Hepatocyte (in vitro differentiated cells): Measurements from ENCODE around the gene CACNB4.

Experiments
- EZH2 ChIP-seq: fragments of 200-600 bp; sonication (generic); IDR thresholded peaks from 2 replicates; pipeline ENCODE4 v1.6.1; 2016; ENCODE audit warnings: antibody characterized with exemption, mild to moderate bottlenecking, borderline replicate concordance
- TF ChIP-seq, protein P1 (sequence below): fragments of 200-600 bp; sonication (generic); IDR thresholded peaks from 2 replicates; pipeline ENCODE4 v1.5.1; 2016; ENCODE audit warnings: antibody characterized with exemption, mild to moderate bottlenecking; ENCODE audit not compliant: poor library complexity

DNA sequence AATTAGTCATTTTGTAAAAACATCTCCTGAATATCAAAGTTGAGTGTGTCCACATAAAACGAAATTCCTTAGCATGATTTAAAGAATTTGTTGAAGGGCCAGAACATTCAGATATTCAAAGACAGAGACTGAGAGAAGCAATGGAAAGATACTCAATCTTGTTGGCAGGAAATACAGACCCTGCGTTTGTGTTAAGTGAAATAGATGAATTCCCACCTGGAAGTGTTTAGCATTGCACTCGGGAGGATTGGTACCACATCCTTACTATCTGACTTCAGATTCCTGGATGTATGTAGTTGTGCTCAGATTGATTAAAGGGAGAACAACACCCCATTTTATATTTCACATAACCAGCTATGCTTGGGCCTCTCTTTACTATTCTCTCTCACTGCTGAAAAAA is 260.9 kb downstream of the CACNB4 start:
- TF ChIP-seq, protein P1, sequence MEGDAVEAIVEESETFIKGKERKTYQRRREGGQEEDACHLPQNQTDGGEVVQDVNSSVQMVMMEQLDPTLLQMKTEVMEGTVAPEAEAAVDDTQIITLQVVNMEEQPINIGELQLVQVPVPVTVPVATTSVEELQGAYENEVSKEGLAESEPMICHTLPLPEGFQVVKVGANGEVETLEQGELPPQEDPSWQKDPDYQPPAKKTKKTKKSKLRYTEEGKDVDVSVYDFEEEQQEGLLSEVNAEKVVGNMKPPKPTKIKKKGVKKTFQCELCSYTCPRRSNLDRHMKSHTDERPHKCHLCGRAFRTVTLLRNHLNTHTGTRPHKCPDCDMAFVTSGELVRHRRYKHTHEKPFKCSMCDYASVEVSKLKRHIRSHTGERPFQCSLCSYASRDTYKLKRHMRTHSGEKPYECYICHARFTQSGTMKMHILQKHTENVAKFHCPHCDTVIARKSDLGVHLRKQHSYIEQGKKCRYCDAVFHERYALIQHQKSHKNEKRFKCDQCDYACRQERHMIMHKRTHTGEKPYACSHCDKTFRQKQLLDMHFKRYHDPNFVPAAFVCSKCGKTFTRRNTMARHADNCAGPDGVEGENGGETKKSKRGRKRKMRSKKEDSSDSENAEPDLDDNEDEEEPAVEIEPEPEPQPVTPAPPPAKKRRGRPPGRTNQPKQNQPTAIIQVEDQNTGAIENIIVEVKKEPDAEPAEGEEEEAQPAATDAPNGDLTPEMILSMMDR = no peak
- no peak for TF ChIP-seq EZH2
